T-helper 1 cell treated with Interleukin-12 subunit alpha and Interleukin-12 subunit beta and Interleukin-4 antibody, amounts not matched to agents 30 μg/mL and 1 μg/mL, for 36 hours (primary cell): Measurements from ENCODE around the gene SCARB1.

Experiments used
- H3K27ac Mint-ChIP-seq: one replicate; pipeline ENCODE4 v1.8.0; 2021; ENCODE audit warnings: mild to moderate bottlenecking, mixed read lengths
- H3K27me3 Mint-ChIP-seq: one replicate; pipeline ENCODE4 v1.8.0; 2021; ENCODE audit warnings: low read depth, mixed read lengths
- H3K36me3 Mint-ChIP-seq: one replicate; pipeline ENCODE4 v1.8.0; 2021; ENCODE audit warnings: low read depth, mixed read lengths
- H3K4me1 Mint-ChIP-seq: one replicate; pipeline ENCODE4 v1.8.0; 2021; ENCODE audit warnings: low read depth, mixed read lengths
- H3K4me3 Mint-ChIP-seq: one replicate; pipeline ENCODE4 v1.8.0; 2021; ENCODE audit warnings: mild to moderate bottlenecking, moderate library complexity, mixed read lengths
- H3K9me3 Mint-ChIP-seq: one replicate; pipeline ENCODE4 v1.8.0; 2021; ENCODE audit warnings: mixed read lengths

SCARB1 gene

GRCh38 chr12:124780336-124780735 is 83.3 kb downstream of the SCARB1 start:
- Mint-ChIP-seq H3K4me1 (peaks cover 8% of the 10 kb centered on the region), H3K9me3 (no peaks in the 10 kb centered on the region), H3K27me3 (no peaks in the 10 kb centered on the region), H3K4me3 (no peak overlapping the region), H3K27ac (no peak overlapping the region), H3K36me3 (no peaks in the 10 kb centered on the region)

GRCh38 chr12:124779161-124780141 is 84.2 kb downstream of the SCARB1 start:
- no peak overlapping the region for H3K27ac Mint-ChIP-seq
- no peaks in the 10 kb centered on the region for H3K27me3 Mint-ChIP-seq
- peaks cover 16% of the 10 kb centered on the region for H3K4me1 Mint-ChIP-seq
- H3K9me3 Mint-ChIP-seq: no peaks in the 10 kb centered on the region
- H3K36me3 Mint-ChIP-seq: peaks cover 4% of the 10 kb centered on the region
- H3K4me3 Mint-ChIP-seq: no peak overlapping the region

GRCh38 chr12:124778411-124778810 is 85.3 kb downstream of the SCARB1 start:
- no peak overlapping the region for H3K27ac Mint-ChIP-seq
- H3K4me3 Mint-ChIP-seq: no peak overlapping the region
- H3K9me3 Mint-ChIP-seq: no peaks in the 10 kb centered on the region
- peaks cover 4% of the 10 kb centered on the region for H3K36me3 Mint-ChIP-seq
- no peaks in the 10 kb centered on the region for H3K27me3 Mint-ChIP-seq
- H3K4me1 Mint-ChIP-seq: peaks cover 23% of the 10 kb centered on the region

GRCh38 chr12:124777399-124778372 is 86.0 kb downstream of the SCARB1 start:
- Mint-ChIP-seq H3K9me3 (no peaks in the 10 kb centered on the region), H3K4me3 (no peak overlapping the region), H3K27me3 (peaks cover 2% of the 10 kb centered on the region), H3K4me1 (peaks cover 24% of the 10 kb centered on the region), H3K27ac (no peak overlapping the region), H3K36me3 (peaks cover 4% of the 10 kb centered on the region)

- Mint-ChIP-seq H3K9me3 (no peaks in the 10 kb centered on the region), H3K27ac (no peak overlapping the region), H3K36me3 (peaks cover 4% of the 10 kb centered on the region), H3K4me1 (peaks cover 32% of the 10 kb centered on the region), H3K27me3 (peaks cover 13% of the 10 kb centered on the region), H3K4me3 (no peak overlapping the region)
These were observed 87.5 kb downstream of the SCARB1 start for GRCh38 chr12:124776125-124776513.

GRCh38 chr12:124774462-124775167 is 89.0 kb downstream of the SCARB1 start:
- Mint-ChIP-seq H3K9me3 (no peaks in the 10 kb centered on the region), H3K4me3 (peak overlapping the region; percentile 64), H3K36me3 (peaks cover 4% of the 10 kb centered on the region), H3K27me3 (peaks cover 18% of the 10 kb centered on the region), H3K4me1 (peaks cover 32% of the 10 kb centered on the region), H3K27ac (peak overlapping the region; percentile 86)

GRCh38 chr12:124774054-124774461 is 89.6 kb downstream of the SCARB1 start:
- Mint-ChIP-seq H3K27me3 (peaks cover 18% of the 10 kb centered on the region), H3K4me1 (peaks cover 32% of the 10 kb centered on the region), H3K27ac (peak overlapping the region; percentile 86), H3K4me3 (peak overlapping the region; percentile 64), H3K9me3 (no peaks in the 10 kb centered on the region), H3K36me3 (peaks cover 4% of the 10 kb centered on the region)

- Mint-ChIP-seq H3K27me3 (peaks cover 26% of the 10 kb centered on the region), H3K36me3 (peaks cover 4% of the 10 kb centered on the region), H3K9me3 (no peaks in the 10 kb centered on the region), H3K27ac (peak overlapping the region; percentile 8), H3K4me1 (peaks cover 29% of the 10 kb centered on the region), H3K4me3 (no peak overlapping the region)
These were observed 91.1 kb downstream of the SCARB1 start for GRCh38 chr12:124772289-124773170.

- H3K4me3 Mint-ChIP-seq: peak overlapping the region; percentile 2
- peak overlapping the region; percentile 42 for H3K27ac Mint-ChIP-seq
- H3K9me3 Mint-ChIP-seq: no peaks in the 10 kb centered on the region
- H3K4me1 Mint-ChIP-seq: peaks cover 34% of the 10 kb centered on the region
- H3K36me3 Mint-ChIP-seq: peaks cover 4% of the 10 kb centered on the region
- H3K27me3 Mint-ChIP-seq: peaks cover 26% of the 10 kb centered on the region
These were observed 92.0 kb downstream of the SCARB1 start for GRCh38 chr12:124771462-124772288.

GRCh38 chr12:124770728-124771127 is 92.9 kb downstream of the SCARB1 start:
- Mint-ChIP-seq H3K9me3 (peaks cover under 1% of the 10 kb centered on the region), H3K4me1 (peaks cover 31% of the 10 kb centered on the region), H3K27ac (no peak overlapping the region), H3K27me3 (peaks cover 26% of the 10 kb centered on the region), H3K4me3 (no peak overlapping the region), H3K36me3 (peaks cover 4% of the 10 kb centered on the region)

- Mint-ChIP-seq H3K4me1 (peaks cover 25% of the 10 kb centered on the region), H3K27me3 (peaks cover 26% of the 10 kb centered on the region), H3K9me3 (peaks cover 5% of the 10 kb centered on the region), H3K36me3 (peaks cover under 1% of the 10 kb centered on the region), H3K4me3 (no peak overlapping the region), H3K27ac (peak overlapping the region; percentile 15)
These were observed 93.7 kb downstream of the SCARB1 start for GRCh38 chr12:124769881-124770512.

GRCh38 chr12:124769163-124769530 is 94.5 kb downstream of the SCARB1 start:
- H3K9me3 Mint-ChIP-seq: peaks cover 13% of the 10 kb centered on the region
- H3K4me1 Mint-ChIP-seq: peaks cover 17% of the 10 kb centered on the region
- H3K27ac Mint-ChIP-seq: no peak overlapping the region

More at GRCh38 chr12:124769163-124769530, 94.5 kb downstream of the SCARB1 start:
- H3K36me3 Mint-ChIP-seq: no peaks in the 10 kb centered on the region
- H3K27me3 Mint-ChIP-seq: peaks cover 26% of the 10 kb centered on the region
- H3K4me3 Mint-ChIP-seq: no peak overlapping the region
